Spleen (tissue), 11 donors: ENCODE measurements around the gene NEDD4L. TPM values are rescaled to one million over a fixed set of nuclear protein-coding genes. Genes with fewer than 3 reads are reported as not detected.

Source experiments
- DNase-seq: peaks from one replicate; pipeline ENCODE4 v3.0.0-alpha.2; 2020
- H3K27ac ChIP-seq, 8 donors: fragments of 200-600 bp; sonication (generic) in 7 of 8; 1 replicate in 4 of 8; 2 replicates in 4 of 8; pipeline versions ENCODE4 v1.5.0 to v1.8.0; 2016 to 2021; ENCODE audit warnings: inconsistent platforms in 4 of 8, mild to moderate bottlenecking in 4 of 8, moderate library complexity in 1 of 8
- H3K27me3 ChIP-seq, 7 donors: fragments of 200-600 bp; sonication (generic) in 6 of 7; replicated peaks in 1 of 7; 1 replicate in 4 of 7; 2 replicates in 3 of 7; pipeline versions ENCODE4 v1.5.0 to v1.8.0; 2016 to 2021; ENCODE audit warnings: inconsistent platforms in 3 of 7, mild to moderate bottlenecking in 1 of 7
- H3K36me3 ChIP-seq, 6 donors: fragments of 200-600 bp; sonication (generic) in 5 of 6; 1 replicate in 4 of 6; 2 replicates in 2 of 6; pipeline versions ENCODE4 v1.5.0 to v1.8.0; 2016 to 2021; ENCODE audit warnings: inconsistent platforms in 2 of 6
- H3K4me1 ChIP-seq, 6 donors: fragments of 200-600 bp; sonication (generic) in 5 of 6; 1 replicate in 3 of 6; 2 replicates in 3 of 6; pipeline versions ENCODE4 v1.5.0 to v1.8.0; 2016 to 2021; ENCODE audit warnings: inconsistent platforms in 3 of 6
- H3K4me3 ChIP-seq, 8 donors: fragments of 200-600 bp; sonication (generic) in 7 of 8; 1 replicate in 4 of 8; 2 replicates in 4 of 8; pipeline versions ENCODE4 v1.5.0 to v1.8.0; 2016 to 2021; ENCODE audit warnings: inconsistent platforms in 4 of 8, mild to moderate bottlenecking in 4 of 8, moderate library complexity in 2 of 8
- H3K9me3 ChIP-seq, 8 donors: fragments of 200-600 bp; sonication (generic) in 7 of 8; 1 replicate in 4 of 8; 2 replicates in 4 of 8; pipeline versions ENCODE4 v1.5.0 to v1.8.0; 2016 to 2021; ENCODE audit warnings: inconsistent platforms in 4 of 8
- POLR2A ChIP-seq, 3 donors: fragments of 450-650 bp; IDR thresholded peaks; one replicate each; pipeline ENCODE4 v1.5.1; 2017; ENCODE audit warnings: antibody characterized with exemption in 3 of 3, mild to moderate bottlenecking in 1 of 3
- POLR2AphosphoS5 ChIP-seq, 3 donors: sonication (generic); formaldehyde crosslinking; IDR thresholded peaks; one replicate each; pipeline ENCODE4 v1.5.1; 2017; ENCODE audit warnings: antibody characterized with exemption in 3 of 3
- WGBS, 5 donors: extraction: QIAGEN DNeasy Blood & Tissue Kit in 3 of 5; methylation state at CpG; one replicate each; pipeline versions ENCODE4 v1.1.5 to v1.1.7; 2013 to 2018; 5-methylcytosine and 5-hydroxymethylcytosine counted together
- intact Hi-C: fragments of 100-400 bp; cut with DNase I; formaldehyde crosslinking; loops from one replicate; pipeline ENCODE4 v1.15.0; 2023; ENCODE audit warnings: low total_unique reads
- polyA plus RNA-seq, 3 donors: library from polyadenylated mRNA; stranded (reverse); fragments of 200-250 nt; gene quantifications; one replicate each; pipeline ENCODE4 v1.2.1, GENCODE V29; 2013
- total RNA-seq, 7 donors: library from RNA; depleted of rRNA in 3 of 7; stranded (reverse); fragments of >200 nt in 3 of 7; fragmentation: NEBNext Ultra II Directional in 4 of 7; extraction: Animal tissue kit (Norgen Biotek cat#: 25700) in 4 of 7; gene quantifications; one replicate each; pipeline versions ENCODE4 v1.1.0 to v1.2.1, GENCODE V29; 2016 to 2021
- TF ChIP-seq, protein P1 (sequence below), 11 experiments: fragments of 200-600 bp in 7 of 11; fragments of 450-650 bp in 4 of 11; sonication (generic) in 4 of 11; IDR thresholded peaks in 8 of 11; conservative IDR thresholded peaks in 3 of 11; 1 replicate in 7 of 11; 2 replicates in 4 of 11; pipeline versions ENCODE4 v1.4.0 to v1.8.0; 2016 to 2021; ENCODE audit warnings: antibody characterized with exemption in 11 of 11, inconsistent platforms in 4 of 11, mild to moderate bottlenecking in 1 of 11
- donor health status: healthy with polysubstance abuse.
- donor health status: DM: no; HTN: no; CAD: no; lungs with moderate emphysema.
- donor health status: DM: no; HTN: no; CAD: no.
- donor health status: Bipolar disorder and iron deficiency.
- donor health status: healthy.
- donor health status: DM: no; HTN: no; CAD: no.
- donor health status: DM: yes; HTN: yes; CAD: no.

NEDD4L gene
- total and polyA plus RNA-seq, 10 donors = 8.7 to 26.9 (median 18.3) TPM

DNA sequence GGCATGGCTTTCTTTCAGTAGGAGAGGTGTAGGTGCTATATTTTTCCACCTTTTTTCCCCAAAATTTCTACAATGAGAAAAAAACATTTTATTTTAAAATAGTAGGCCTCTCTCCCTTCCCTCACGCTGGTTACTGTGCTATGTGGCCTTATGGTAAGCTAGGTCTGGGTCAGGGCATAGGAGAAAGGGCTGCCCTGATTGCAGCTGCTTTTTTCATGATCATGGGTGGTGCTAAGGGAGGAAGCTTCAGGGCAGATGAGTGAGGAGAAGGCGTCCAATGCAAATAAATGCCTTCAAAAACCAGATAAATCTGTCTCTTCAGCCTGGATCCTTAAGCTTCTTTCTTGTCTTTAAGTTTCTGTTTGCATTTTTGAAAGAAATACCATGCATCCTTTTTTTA, 338.4 kb downstream of the NEDD4L start:
- 76 to 91% (median 85%) methylated on average over 2 of the region's 2 CpGs for WGBS, 5 donors
- Histone ChIP-seq H3K27ac (no peak overlapping the region), H3K9me3 (no peaks in the 10 kb centered on the region), H3K4me1 (no peaks in the 10 kb centered on the region), H3K27me3 (no peaks in the 10 kb centered on the region), H3K36me3 (peaks cover 0 to 41% (median 13%) of the 10 kb centered on the region in 6 donors), H3K4me3 (no peak overlapping the region)
- TF ChIP-seq POLR2AphosphoS5 (IDR thresholded peaks at IDR 0.05) (no peak), POLR2A (IDR thresholded peaks at IDR 0.05) (no peak)
- TF ChIP-seq, protein P1, sequence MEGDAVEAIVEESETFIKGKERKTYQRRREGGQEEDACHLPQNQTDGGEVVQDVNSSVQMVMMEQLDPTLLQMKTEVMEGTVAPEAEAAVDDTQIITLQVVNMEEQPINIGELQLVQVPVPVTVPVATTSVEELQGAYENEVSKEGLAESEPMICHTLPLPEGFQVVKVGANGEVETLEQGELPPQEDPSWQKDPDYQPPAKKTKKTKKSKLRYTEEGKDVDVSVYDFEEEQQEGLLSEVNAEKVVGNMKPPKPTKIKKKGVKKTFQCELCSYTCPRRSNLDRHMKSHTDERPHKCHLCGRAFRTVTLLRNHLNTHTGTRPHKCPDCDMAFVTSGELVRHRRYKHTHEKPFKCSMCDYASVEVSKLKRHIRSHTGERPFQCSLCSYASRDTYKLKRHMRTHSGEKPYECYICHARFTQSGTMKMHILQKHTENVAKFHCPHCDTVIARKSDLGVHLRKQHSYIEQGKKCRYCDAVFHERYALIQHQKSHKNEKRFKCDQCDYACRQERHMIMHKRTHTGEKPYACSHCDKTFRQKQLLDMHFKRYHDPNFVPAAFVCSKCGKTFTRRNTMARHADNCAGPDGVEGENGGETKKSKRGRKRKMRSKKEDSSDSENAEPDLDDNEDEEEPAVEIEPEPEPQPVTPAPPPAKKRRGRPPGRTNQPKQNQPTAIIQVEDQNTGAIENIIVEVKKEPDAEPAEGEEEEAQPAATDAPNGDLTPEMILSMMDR (IDR thresholded peaks at IDR 0.05 in 8 of 11, conservative IDR thresholded peaks at IDR 0.05 in 3 of 11) = no peak
- intact Hi-C loops = no loop called here
- DNase-seq = no peak

DNA sequence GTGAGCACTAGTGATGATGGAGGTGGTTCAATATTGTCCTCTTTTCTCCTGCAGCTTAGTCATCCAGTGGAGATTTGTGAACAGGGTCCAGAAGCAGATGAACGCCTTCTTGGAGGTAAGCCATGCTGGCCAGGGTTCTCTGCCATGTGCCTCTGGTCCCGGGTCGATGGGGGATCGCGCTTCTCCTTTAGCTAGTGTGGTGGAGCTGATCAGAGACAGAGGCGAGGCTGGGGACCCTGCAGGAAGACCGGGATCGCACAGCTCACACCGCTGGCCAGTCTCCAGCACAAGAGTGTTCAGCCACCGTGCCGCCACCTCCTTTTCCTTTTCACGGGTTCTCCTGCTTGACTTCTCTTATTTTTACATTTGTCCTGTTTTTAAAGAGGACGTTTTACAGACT, 341.4 kb downstream of the NEDD4L start:
- intact Hi-C loops = no loop called here
- 93 to 97% (median 94%) methylated on average over 12 to 13 of the region's 13 CpGs for WGBS, 5 donors
- H3K4me1 ChIP-seq = no peaks in the 10 kb centered on the region
- H3K27ac ChIP-seq = no peak overlapping the region
- TF ChIP-seq, protein P1 (IDR thresholded peaks at IDR 0.05 in 8 of 11, conservative IDR thresholded peaks at IDR 0.05 in 3 of 11) = no peak
- H3K27me3 ChIP-seq = no peaks in the 10 kb centered on the region
- no peak overlapping the region for H3K4me3 ChIP-seq
- H3K9me3 ChIP-seq = no peaks in the 10 kb centered on the region
- peaks cover 0 to 68% (median 11%) of the 10 kb centered on the region in 6 donors for H3K36me3 ChIP-seq
- no peak for DNase-seq

DNA sequence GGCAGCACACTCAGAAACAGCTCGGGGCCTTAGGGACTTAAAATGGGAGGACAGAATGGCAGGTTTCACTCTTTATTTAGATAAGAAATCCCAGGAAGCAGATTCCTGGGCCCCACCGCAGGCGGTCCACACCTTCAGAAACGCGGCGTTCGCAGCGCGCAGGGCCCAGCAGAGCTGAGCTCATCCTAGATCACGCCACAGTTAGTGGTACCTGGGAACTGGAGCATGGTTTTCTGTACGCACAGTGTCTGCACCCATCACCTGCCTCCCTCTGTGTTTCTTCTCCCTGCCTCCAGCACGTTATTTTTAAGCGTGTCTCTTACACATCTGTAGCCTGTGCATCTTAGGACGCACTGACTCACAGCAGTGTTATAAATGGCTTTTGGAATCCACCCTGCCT, 342.8 kb downstream of the NEDD4L start:
- H3K9me3 ChIP-seq = no peaks in the 10 kb centered on the region
- intact Hi-C loops = no loop called here
- peaks cover 0 to 78% (median 11%) of the 10 kb centered on the region in 6 donors for H3K36me3 ChIP-seq
- H3K27me3 ChIP-seq = no peaks in the 10 kb centered on the region
- no peak overlapping the region for H3K27ac ChIP-seq
- DNase-seq = no peak
- TF ChIP-seq, protein P1 (IDR thresholded peaks at IDR 0.05 in 8 of 11, conservative IDR thresholded peaks at IDR 0.05 in 3 of 11) = no peak
- TF ChIP-seq POLR2A (IDR thresholded peaks at IDR 0.05) = no peak
- no peak for TF ChIP-seq POLR2AphosphoS5 (IDR thresholded peaks at IDR 0.05)
- no peak overlapping the region for H3K4me3 ChIP-seq
- WGBS, 5 donors = 95 to 98% (median 97%) methylated on average over 14 of the region's 14 CpGs
- peaks cover 0 to 7% (median 2%) of the 10 kb centered on the region in 6 donors for H3K4me1 ChIP-seq

- DNase-seq = no peak
- no peak overlapping the region for H3K27ac ChIP-seq
- intact Hi-C loops = no loop called here
- no peak overlapping the region for H3K4me3 ChIP-seq
- peaks cover 0 to 13% (median 3%) of the 10 kb centered on the region in 6 donors for H3K4me1 ChIP-seq
- H3K36me3 ChIP-seq = peaks cover 0 to 86% (median 11%) of the 10 kb centered on the region in 6 donors
- TF ChIP-seq POLR2A (IDR thresholded peaks at IDR 0.05) = no peak
- TF ChIP-seq POLR2AphosphoS5 (IDR thresholded peaks at IDR 0.05) = no peak
- TF ChIP-seq, protein P1 (IDR thresholded peaks at IDR 0.05 in 8 of 11, conservative IDR thresholded peaks at IDR 0.05 in 3 of 11) = no peak
- H3K27me3 ChIP-seq = no peaks in the 10 kb centered on the region
- WGBS, 5 donors = 85 to 95% (median 91%) methylated on average over 5 of the region's 5 CpGs
- H3K9me3 ChIP-seq = no peaks in the 10 kb centered on the region
Observed at GRCh38 chr18:58387716-58388115, 343.7 kb downstream of the NEDD4L start.
